GM12874 (cell line): ENCODE results near the gene ARPC4.

ENCODE experiments used
- CTCF ChIP-seq: IDR thresholded peaks from 2 replicates; pipeline ENCODE4 v1.5.1; 2011; ENCODE audit warnings: low read depth, mild to moderate bottlenecking, control low read depth, low read length, moderate library complexity; ENCODE audit not compliant: insufficient read depth

ARPC4 gene

GRCh38 chr3:9797196-9797945, 4.5 kb downstream of the ARPC4 start:
- no peak for TF ChIP-seq CTCF

- TF ChIP-seq CTCF, result 0 out of 2 replicates have a peak, but pooled peaks have one; percentile 15
Measured at GRCh38 chr3:9800529-9800928, 7.6 kb downstream of the ARPC4 start.

- no peak for TF ChIP-seq CTCF
Measured at GRCh38 chr3:9803494-9803893, 10.6 kb downstream of the ARPC4 start.

- no peak for TF ChIP-seq CTCF
Measured at GRCh38 chr3:9804996-9805395, 12.1 kb downstream of the ARPC4 start.

- no peak for TF ChIP-seq CTCF
Measured at GRCh38 chr3:9806137-9806536, 13.3 kb downstream of the ARPC4 start.

- TF ChIP-seq CTCF, result no peak
Measured at GRCh38 chr3:9806688-9807589, 14.1 kb downstream of the ARPC4 start.

GRCh38 chr3:9807981-9808344, 15.1 kb downstream of the ARPC4 start:
- no peak for TF ChIP-seq CTCF
